Endothelial cell of umbilical vein (primary cell): ENCODE measurements around the gene SLC51B. TPM values are rescaled to one million over a fixed set of nuclear protein-coding genes. Genes with fewer than 3 reads are reported as not detected.

Source experiments
- BruUV-seq: library from RNA; stranded (reverse); fragments of 400-500 nt; replicated peaks from 2 replicates; lab custom pipeline; 2021; lab: Mats Ljungman, UMichigan
- CTCF ChIA-PET: fragments of 300-600, 350-600 bp; sonication (Branson Sonifier 250); formaldehyde crosslinking; loops from one replicate; lab custom pipeline; 2021; ENCODE audit warnings: antibody characterized with exemption, inconsistent platforms; lab: Charles Lee
- POLR2A ChIA-PET: fragments of 300-600, 350-600 bp; sonication (Branson Sonifier 250); formaldehyde crosslinking; loops from one replicate; lab custom pipeline; 2021; ENCODE audit warnings: antibody characterized with exemption, inconsistent platforms; lab: Charles Lee
- DNase-seq: peaks from one replicate; pipeline ENCODE4 v3.0.0-alpha.2; 2011; ENCODE audit warnings: low read depth, low spot score
- FAIRE-seq: peaks from 2 replicates; lab custom pipeline; 2011; peaks lifted over from hg19 to GRCh38; lab: Jason Lieb, UNC
- H2AFZ ChIP-seq: 2 replicates; pipeline ENCODE4 v1.6.0; 2012; ENCODE audit warnings: low read depth, low read length, control low read depth, inconsistent platforms
- H3K27ac ChIP-seq: 2 replicates; pipeline ENCODE4 v1.5.1; 2011; ENCODE audit warnings: low read depth, mild to moderate bottlenecking, control low read depth, low read length, moderate library complexity; ENCODE audit not compliant: insufficient read depth
- H3K27me3 ChIP-seq, 2 experiments: 2 replicates each; pipeline versions ENCODE4 v1.6.0 to v1.6.1; 2011; ENCODE audit warnings: low read length in 2 of 2, mixed read lengths in 1 of 2; ENCODE audit not compliant: control insufficient read depth in 2 of 2, insufficient read depth in 2 of 2
- H3K36me3 ChIP-seq, 2 experiments: 2 replicates in 1 of 2; 3 replicates in 1 of 2; pipeline ENCODE4 v1.5.1; 2011; ENCODE audit warnings: low read length in 2 of 2, mild to moderate bottlenecking in 1 of 2, moderate library complexity in 1 of 2; ENCODE audit not compliant: control insufficient read depth in 2 of 2, insufficient read depth in 2 of 2; ENCODE audit errors: extremely low read depth in 1 of 2
- H3K4me1 ChIP-seq: 3 replicates; pipeline ENCODE4 v1.5.1; 2011; ENCODE audit warnings: mild to moderate bottlenecking, low read length; ENCODE audit not compliant: control insufficient read depth, insufficient read depth; ENCODE audit errors: extremely low read depth
- H3K4me2 ChIP-seq: 2 replicates; pipeline ENCODE4 v1.6.1; 2011; ENCODE audit warnings: low read length, control low read depth, mixed read lengths; ENCODE audit not compliant: insufficient read depth
- H3K4me3 ChIP-seq, 3 experiments: fragments of 200-600 bp in 1 of 3; sonication (generic), shearing (Covaris generic) in 1 of 3; replicated peaks in 1 of 3; 2 replicates each; pipeline ENCODE4 v1.5.1; 2011 to 2016; ENCODE audit warnings: control low read depth in 3 of 3, low read length in 3 of 3, mild to moderate bottlenecking in 2 of 3, inconsistent platforms in 1 of 3, low read depth in 1 of 3, moderate library complexity in 1 of 3; ENCODE audit not compliant: insufficient read depth in 1 of 3
- H3K79me2 ChIP-seq: 2 replicates; pipeline ENCODE4 v1.6.0; 2012; ENCODE audit warnings: low read length, inconsistent platforms; ENCODE audit not compliant: control insufficient read depth, insufficient read depth
- H3K9ac ChIP-seq: replicated peaks from 2 replicates; pipeline ENCODE3; 2011; ENCODE audit warnings: low read length, control low read depth; ENCODE audit not compliant: insufficient read depth; ENCODE audit errors: extremely low read depth
- H3K9me1 ChIP-seq: replicated peaks from 3 replicates; pipeline ENCODE4 v1.6.0; 2011; ENCODE audit warnings: mild to moderate bottlenecking, low read length; ENCODE audit not compliant: control insufficient read depth, insufficient read depth; ENCODE audit errors: extremely low read depth
- H3K9me3 ChIP-seq: replicated peaks from 2 replicates; pipeline ENCODE4 v1.5.1; 2012; ENCODE audit warnings: low read length, inconsistent platforms; ENCODE audit not compliant: control insufficient read depth, insufficient read depth
- H4K20me1 ChIP-seq: replicated peaks from 2 replicates; pipeline ENCODE3; 2011; ENCODE audit warnings: mild to moderate bottlenecking, low read length; ENCODE audit not compliant: control insufficient read depth, insufficient read depth; ENCODE audit errors: extremely low read depth
- FOS ChIP-seq: IDR thresholded peaks from 2 replicates; pipeline ENCODE4 v1.6.1; 2011; ENCODE audit warnings: mild to moderate bottlenecking, low read length, moderate library complexity, borderline replicate concordance; ENCODE audit not compliant: insufficient read depth
- dilution Hi-C: fragments of 300-500 bp; cut with MboI; formaldehyde crosslinking; loops from one replicate; pipeline ENCODE4 v1.15.0; 2019; ENCODE audit warnings: low sequenced_read_pairs; ENCODE audit not compliant: extremely low pct_ligation_motif_present
- intact Hi-C: fragments of 100-400 bp; cut with micrococcal nuclease; formaldehyde crosslinking; loops from one replicate; pipeline ENCODE4 v1.10.0; 2022
- polyA plus RNA-seq, 4 experiments: library from polyadenylated mRNA; depleted of rRNA in 3 of 4; stranded (reverse) in 3 of 4; unstranded in 1 of 4; fragments of >200 nt; gene quantifications; 2 replicates each; pipeline versions ENCODE4 v1.2.1 to v1.2.3, GENCODE V29; 2011 to 2012; ENCODE audit warnings: missing spikeins in 1 of 4
- total RNA-seq: library from RNA; stranded (reverse); gene quantifications from 2 replicates; pipeline ENCODE4 v1.2.3, GENCODE V29; 2021
- TF ChIP-seq, protein P1 (sequence below), 2 donors: IDR thresholded peaks; 1 replicate in 1 of 2; 2 replicates in 1 of 2; pipeline ENCODE4 v1.5.1; 2011; ENCODE audit warnings: low read length in 2 of 2, mild to moderate bottlenecking in 2 of 2, moderate library complexity in 2 of 2, control low read depth in 1 of 2, inconsistent platforms in 1 of 2, low read depth in 1 of 2; ENCODE audit not compliant: insufficient read depth in 1 of 2; ENCODE audit errors: extremely low read depth in 1 of 2

SLC51B gene
- total and polyA plus RNA-seq, 2 donors (not counting 3 experiments of a cell fraction or from before 2014, with no cell fraction given) = not detected

GRCh38 chr15:65054333-65055200 is 9.4 kb downstream of the SLC51B start:
- FAIRE-seq (peak; percentile 83), DNase-seq (peak; percentile 61)
- TF ChIP-seq FOS = no peak
- TF ChIP-seq, protein P1, sequence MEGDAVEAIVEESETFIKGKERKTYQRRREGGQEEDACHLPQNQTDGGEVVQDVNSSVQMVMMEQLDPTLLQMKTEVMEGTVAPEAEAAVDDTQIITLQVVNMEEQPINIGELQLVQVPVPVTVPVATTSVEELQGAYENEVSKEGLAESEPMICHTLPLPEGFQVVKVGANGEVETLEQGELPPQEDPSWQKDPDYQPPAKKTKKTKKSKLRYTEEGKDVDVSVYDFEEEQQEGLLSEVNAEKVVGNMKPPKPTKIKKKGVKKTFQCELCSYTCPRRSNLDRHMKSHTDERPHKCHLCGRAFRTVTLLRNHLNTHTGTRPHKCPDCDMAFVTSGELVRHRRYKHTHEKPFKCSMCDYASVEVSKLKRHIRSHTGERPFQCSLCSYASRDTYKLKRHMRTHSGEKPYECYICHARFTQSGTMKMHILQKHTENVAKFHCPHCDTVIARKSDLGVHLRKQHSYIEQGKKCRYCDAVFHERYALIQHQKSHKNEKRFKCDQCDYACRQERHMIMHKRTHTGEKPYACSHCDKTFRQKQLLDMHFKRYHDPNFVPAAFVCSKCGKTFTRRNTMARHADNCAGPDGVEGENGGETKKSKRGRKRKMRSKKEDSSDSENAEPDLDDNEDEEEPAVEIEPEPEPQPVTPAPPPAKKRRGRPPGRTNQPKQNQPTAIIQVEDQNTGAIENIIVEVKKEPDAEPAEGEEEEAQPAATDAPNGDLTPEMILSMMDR (IDR thresholded peaks at IDR 0.05; ENCODE audit: extremely low read depth in 1 of 2, insufficient read depth in 1 of 2, low read depth in 1 of 2, low read length in 2 of 2) = peak; percentile 91 to 96
- H3K9me1 ChIP-seq = no peaks in the 10 kb centered on the region
- H3K4me3 ChIP-seq = no peak overlapping the region
- no peaks in the 10 kb centered on the region for H3K9me3 ChIP-seq
- H3K36me3 ChIP-seq = no peaks in the 10 kb centered on the region
- ChIA-PET CTCF (interaction anchor here (0.5 to 7.2 kb wide), 20 partner anchors 8 to 243 kb away, joined by 3 to 89 read pairs (median 4); partner anchors contain the start of genes KBTBD13 and RASL12), POLR2A (no interaction called here)
- intact Hi-C loops = loop anchor here (1.0 to 2.0 kb wide), 6 partner anchors 24 to 242 kb away; partner anchors contain the start of gene RNU5A-1
- H2AFZ ChIP-seq = no peak overlapping the region
- no peaks in the 10 kb centered on the region for H3K27me3 ChIP-seq
- dilution Hi-C loops = no loop called here
- H3K9ac ChIP-seq = no peak overlapping the region
- H3K4me2 ChIP-seq = no peak overlapping the region
- no peaks in the 10 kb centered on the region for H3K79me2 ChIP-seq
- H3K4me1 ChIP-seq = peaks cover 9% of the 10 kb centered on the region
- no TSS peak for BruUV-seq
- no peak overlapping the region for H3K27ac ChIP-seq
- no peaks in the 10 kb centered on the region for H4K20me1 ChIP-seq
